ENCODE data around the gene XG.

DNA sequence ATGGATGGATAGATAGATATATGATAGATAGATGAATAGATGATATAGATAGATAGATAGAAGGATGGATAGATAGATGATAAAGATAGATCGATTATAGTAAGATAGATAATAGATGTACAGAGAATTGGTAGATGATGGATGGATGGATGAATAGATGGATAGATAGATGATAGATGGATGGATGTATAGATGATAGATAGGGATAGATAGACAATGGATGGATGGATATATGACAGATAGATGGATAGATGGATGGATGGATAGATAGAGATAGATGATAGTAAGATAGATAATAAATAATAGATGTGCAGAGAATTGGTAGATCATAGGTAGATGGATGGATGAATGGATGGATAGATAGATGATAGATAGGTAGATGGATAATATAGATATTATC, 89.1 kb downstream of the XG start:
- TF ChIP-seq, protein P1, sequence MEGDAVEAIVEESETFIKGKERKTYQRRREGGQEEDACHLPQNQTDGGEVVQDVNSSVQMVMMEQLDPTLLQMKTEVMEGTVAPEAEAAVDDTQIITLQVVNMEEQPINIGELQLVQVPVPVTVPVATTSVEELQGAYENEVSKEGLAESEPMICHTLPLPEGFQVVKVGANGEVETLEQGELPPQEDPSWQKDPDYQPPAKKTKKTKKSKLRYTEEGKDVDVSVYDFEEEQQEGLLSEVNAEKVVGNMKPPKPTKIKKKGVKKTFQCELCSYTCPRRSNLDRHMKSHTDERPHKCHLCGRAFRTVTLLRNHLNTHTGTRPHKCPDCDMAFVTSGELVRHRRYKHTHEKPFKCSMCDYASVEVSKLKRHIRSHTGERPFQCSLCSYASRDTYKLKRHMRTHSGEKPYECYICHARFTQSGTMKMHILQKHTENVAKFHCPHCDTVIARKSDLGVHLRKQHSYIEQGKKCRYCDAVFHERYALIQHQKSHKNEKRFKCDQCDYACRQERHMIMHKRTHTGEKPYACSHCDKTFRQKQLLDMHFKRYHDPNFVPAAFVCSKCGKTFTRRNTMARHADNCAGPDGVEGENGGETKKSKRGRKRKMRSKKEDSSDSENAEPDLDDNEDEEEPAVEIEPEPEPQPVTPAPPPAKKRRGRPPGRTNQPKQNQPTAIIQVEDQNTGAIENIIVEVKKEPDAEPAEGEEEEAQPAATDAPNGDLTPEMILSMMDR (IDR thresholded peaks at IDR 0.05) = no peak
- TF ChIP-seq POLR2A (IDR thresholded peaks at IDR 0.05) = no peak
